HG03175 (cell line): ENCODE results near the gene RASL10B.

ENCODE experiments used
- ATAC-seq: cut with Tn5 transposase; IDR thresholded peaks from one replicate; pipeline ENCODE4 v1.9.1; 2021; ENCODE audit warnings: mild to moderate bottlenecking, moderate library complexity; ENCODE audit not compliant: unreplicated experiment

The RASL10B gene

GRCh38 chr17:35716897-35717465 lies 14.5 kb upstream of the RASL10B start:
- ATAC-seq = no peak

GRCh38 chr17:35717475-35717874 lies 14.0 kb upstream of the RASL10B start:
- ATAC-seq = no peak

- ATAC-seq = no peak
Observed at GRCh38 chr17:35723735-35724134, 7.7 kb upstream of the RASL10B start.

GRCh38 chr17:35725058-35725457 lies 6.4 kb upstream of the RASL10B start:
- ATAC-seq = no peak

GRCh38 chr17:35725802-35726126 lies 5.7 kb upstream of the RASL10B start:
- no peak for ATAC-seq

GRCh38 chr17:35726127-35726952 lies 5.1 kb upstream of the RASL10B start:
- ATAC-seq = no peak

- ATAC-seq = no peak
Observed at GRCh38 chr17:35726953-35727460, 4.4 kb upstream of the RASL10B start.

- ATAC-seq = no peak
Observed at GRCh38 chr17:35727635-35728034, 3.8 kb upstream of the RASL10B start.

- ATAC-seq = no peak
Observed at GRCh38 chr17:35728551-35728950, 2.9 kb upstream of the RASL10B start.

- no peak for ATAC-seq
Observed at GRCh38 chr17:35729405-35729833, 2.0 kb upstream of the RASL10B start.

- no peak for ATAC-seq
Observed at GRCh38 chr17:35730400-35731005, 936 bp upstream of the RASL10B start.

- no peak for ATAC-seq
Observed at GRCh38 chr17:35731917-35732805, 722 bp downstream of the RASL10B start.

- no peak for ATAC-seq
Observed at GRCh38 chr17:35732806-35733136, 1.3 kb downstream of the RASL10B start.

- no peak for ATAC-seq
Observed at GRCh38 chr17:35733366-35733765, 1.9 kb downstream of the RASL10B start.

GRCh38 chr17:35734396-35734795 lies 3.0 kb downstream of the RASL10B start:
- ATAC-seq = no peak

GRCh38 chr17:35735036-35735805 lies 3.8 kb downstream of the RASL10B start:
- ATAC-seq = no peak

- ATAC-seq = no peak
Observed at GRCh38 chr17:35736236-35736635, 4.8 kb downstream of the RASL10B start.

GRCh38 chr17:35738519-35739133 lies 7.2 kb downstream of the RASL10B start:
- ATAC-seq = no peak

- ATAC-seq = no peak
Observed at GRCh38 chr17:35740216-35740615, 8.8 kb downstream of the RASL10B start.
